Activated effector memory CD4-positive, alpha-beta T cell treated with anti-CD3 and anti-CD28 coated beads, Interleukin-2, amount 50 U/mL, for 16 hours (primary cell): ENCODE measurements around the gene TPCN1.

Experiments
- DNase-seq: peaks from one replicate; pipeline ENCODE4 v3.0.0-alpha.2; 2020

The TPCN1 gene

GRCh38 chr12:113317122-113317521 is 95.9 kb downstream of the TPCN1 start:
- DNase-seq, result no peak

GRCh38 chr12:113318046-113318656 is 96.9 kb downstream of the TPCN1 start:
- no peak for DNase-seq

GRCh38 chr12:113318900-113319628 is 97.8 kb downstream of the TPCN1 start:
- DNase-seq, result no peak

- DNase-seq, result no peak
Measured at GRCh38 chr12:113320401-113320800, 99.1 kb downstream of the TPCN1 start.

GRCh38 chr12:113322343-113322742 is 101.1 kb downstream of the TPCN1 start:
- DNase-seq, result no peak

- no peak for DNase-seq
Measured at GRCh38 chr12:113325916-113326315, 104.7 kb downstream of the TPCN1 start.

GRCh38 chr12:113326775-113327395 is 105.6 kb downstream of the TPCN1 start:
- DNase-seq, result no peak

GRCh38 chr12:113328368-113328889 is 107.2 kb downstream of the TPCN1 start:
- no peak for DNase-seq

- no peak for DNase-seq
Measured at GRCh38 chr12:113329022-113329790, 107.9 kb downstream of the TPCN1 start.

- DNase-seq, result no peak
Measured at GRCh38 chr12:113329791-113330417, 108.6 kb downstream of the TPCN1 start.

- DNase-seq, result no peak
Measured at GRCh38 chr12:113330505-113330904, 109.2 kb downstream of the TPCN1 start.

GRCh38 chr12:113332688-113333417 is 111.6 kb downstream of the TPCN1 start:
- DNase-seq, result no peak

GRCh38 chr12:113333418-113333750 is 112.1 kb downstream of the TPCN1 start:
- DNase-seq, result no peak

GRCh38 chr12:113333877-113334785 is 112.9 kb downstream of the TPCN1 start:
- DNase-seq, result no peak

GRCh38 chr12:113334786-113335539 is 113.7 kb downstream of the TPCN1 start, which contains the start of gene SLC8B1:
Gene SLC8B1, minus strand, starts transcription at chr12:113335109. Its CDS starts 2,231 bp downstream, at chr12:113332878.
- DNase-seq, result peak; percentile 96

- DNase-seq, result no peak
Measured at GRCh38 chr12:113339540-113339939, 118.3 kb downstream of the TPCN1 start.

GRCh38 chr12:113340061-113340460 is 118.8 kb downstream of the TPCN1 start:
- DNase-seq, result no peak

- no peak for DNase-seq
Measured at GRCh38 chr12:113341535-113341934, 120.3 kb downstream of the TPCN1 start.

GRCh38 chr12:113345318-113345717 is 124.1 kb downstream of the TPCN1 start:
- no peak for DNase-seq

- DNase-seq, result no peak
Measured at GRCh38 chr12:113346353-113346752, 125.1 kb downstream of the TPCN1 start.
